ENCODE measurements around the gene LIPC.

LIPC gene

GRCh38 chr15:58537033-58537432 lies 105.2 kb downstream of the LIPC start:
- no peak for TF ChIP-seq CTCF (IDR thresholded peaks at IDR 0.05; ENCODE audit: insufficient read depth, low read length, missing control alignments)
- ChIA-PET CTCF (no interaction called here), POLR2A (no interaction called here)
- no peak for DNase-seq (ENCODE audit: low read depth, low spot score)
- H3K4me3 ChIP-seq (ENCODE audit: low read depth, low read length): no peak overlapping the region

GRCh38 chr15:58538225-58538727 lies 106.5 kb downstream of the LIPC start:
- H3K4me3 ChIP-seq (ENCODE audit: low read depth, low read length): no peak overlapping the region
- TF ChIP-seq CTCF (IDR thresholded peaks at IDR 0.05; ENCODE audit: insufficient read depth, low read length, missing control alignments): no peak
- DNase-seq (ENCODE audit: low read depth, low spot score): no peak
- ChIA-PET POLR2A (interaction anchor here (0.9 kb wide), 1 partner anchor 212 kb away, joined by 3 read pairs; no protein-coding TSS in a partner anchor), CTCF (interaction anchor here (1.0 to 1.4 kb wide), 2 partner anchors 10 kb away, joined by 3 read pairs; no protein-coding TSS in a partner anchor)

- ChIA-PET POLR2A (interaction anchor here (0.9 kb wide), 1 partner anchor 211 kb away, joined by 3 read pairs; no protein-coding TSS in a partner anchor), CTCF (interaction anchor here (1.0 to 1.4 kb wide), 2 partner anchors 9 to 10 kb away, joined by 3 read pairs; no protein-coding TSS in a partner anchor)
- no peak overlapping the region for H3K4me3 ChIP-seq (ENCODE audit: low read depth, low read length)
- TF ChIP-seq CTCF (IDR thresholded peaks at IDR 0.05; ENCODE audit: insufficient read depth, low read length, missing control alignments): no peak
- DNase-seq (ENCODE audit: low read depth, low spot score): no peak
Observed at GRCh38 chr15:58538901-58539300, 107.1 kb downstream of the LIPC start.

GRCh38 chr15:58539548-58539947 lies 107.8 kb downstream of the LIPC start:
- DNase-seq (ENCODE audit: low read depth, low spot score): no peak
- TF ChIP-seq CTCF (IDR thresholded peaks at IDR 0.05; ENCODE audit: insufficient read depth, low read length, missing control alignments): no peak
- no peak overlapping the region for H3K4me3 ChIP-seq (ENCODE audit: low read depth, low read length)
- POLR2A ChIA-PET: no interaction called here
- CTCF ChIA-PET: no interaction called here

GRCh38 chr15:58541410-58542087 lies 109.8 kb downstream of the LIPC start:
- ChIA-PET POLR2A (no interaction called here), CTCF (no interaction called here)
- DNase-seq (ENCODE audit: low read depth, low spot score): no peak
- H3K4me3 ChIP-seq (ENCODE audit: low read depth, low read length): no peak overlapping the region
- TF ChIP-seq CTCF (IDR thresholded peaks at IDR 0.05; ENCODE audit: insufficient read depth, low read length, missing control alignments): no peak

GRCh38 chr15:58543664-58544335 lies 112.0 kb downstream of the LIPC start:
- no peak overlapping the region for H3K4me3 ChIP-seq (ENCODE audit: low read depth, low read length)
- TF ChIP-seq CTCF (IDR thresholded peaks at IDR 0.05; ENCODE audit: insufficient read depth, low read length, missing control alignments): no peak
- ChIA-PET POLR2A (no interaction called here), CTCF (no interaction called here)
- no peak for DNase-seq (ENCODE audit: low read depth, low spot score)

All from AG04449 (cell line).